ENCODE measurements around the gene CKS2. TPM values are rescaled to one million over a fixed set of nuclear protein-coding genes. Genes with fewer than 3 reads are reported as not detected.
A peak's percentile ranks its signal among the peaks of the same experiment; 100 is the strongest.
"Not testable (repeated sequence)": the region's sequence is repeated elsewhere in the genome, so short reads cannot be mapped to it uniquely, and the experiment has no call there.

Gene CKS2
- total RNA-seq, 1 donor from 2014 or later = 4.4 TPM

DNA sequence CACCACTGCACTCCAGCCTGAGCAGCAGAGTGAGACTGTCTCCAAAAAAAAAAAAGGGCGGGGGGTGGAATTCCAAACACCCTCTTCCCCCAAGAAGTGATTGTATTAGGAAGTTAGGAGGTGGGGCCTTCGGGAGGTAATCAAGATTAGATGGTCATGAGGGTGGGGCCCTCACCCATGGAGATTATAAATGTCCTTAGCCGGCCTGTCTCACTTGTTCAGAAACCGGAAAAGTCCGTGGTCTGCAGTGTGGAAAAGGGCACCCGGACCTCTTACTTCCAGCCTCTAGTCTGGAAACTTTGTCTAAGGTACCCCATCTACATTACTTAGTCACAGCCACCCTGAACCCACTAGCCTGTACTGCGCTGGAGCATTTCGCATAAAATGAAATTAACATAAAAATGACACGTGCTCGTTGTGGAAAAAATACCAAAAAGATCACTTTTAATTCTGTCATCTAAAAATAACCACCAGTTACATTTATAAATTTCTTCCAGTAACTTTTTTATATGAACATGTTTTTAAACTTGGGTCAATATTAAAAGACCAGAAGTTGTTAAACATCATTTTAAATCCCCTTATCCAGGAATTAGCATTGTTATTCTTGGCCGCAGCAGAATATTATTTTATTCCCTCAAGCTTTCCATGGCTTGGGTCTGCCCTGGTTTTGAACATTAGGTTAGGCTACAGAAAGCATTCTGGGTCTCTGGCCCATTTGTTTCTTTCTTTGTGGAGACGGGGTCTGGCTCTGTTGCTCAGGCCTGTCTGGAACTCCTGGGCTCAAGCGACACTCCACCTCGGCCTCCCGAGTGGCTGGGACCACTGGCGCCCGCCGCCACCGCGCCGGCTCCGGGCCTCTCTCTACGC lies 1.2 kb upstream of the CKS2 start:
- DNase-seq (ENCODE audit: low spot score) = no peak
- ATAC-seq = no peak

DNA sequence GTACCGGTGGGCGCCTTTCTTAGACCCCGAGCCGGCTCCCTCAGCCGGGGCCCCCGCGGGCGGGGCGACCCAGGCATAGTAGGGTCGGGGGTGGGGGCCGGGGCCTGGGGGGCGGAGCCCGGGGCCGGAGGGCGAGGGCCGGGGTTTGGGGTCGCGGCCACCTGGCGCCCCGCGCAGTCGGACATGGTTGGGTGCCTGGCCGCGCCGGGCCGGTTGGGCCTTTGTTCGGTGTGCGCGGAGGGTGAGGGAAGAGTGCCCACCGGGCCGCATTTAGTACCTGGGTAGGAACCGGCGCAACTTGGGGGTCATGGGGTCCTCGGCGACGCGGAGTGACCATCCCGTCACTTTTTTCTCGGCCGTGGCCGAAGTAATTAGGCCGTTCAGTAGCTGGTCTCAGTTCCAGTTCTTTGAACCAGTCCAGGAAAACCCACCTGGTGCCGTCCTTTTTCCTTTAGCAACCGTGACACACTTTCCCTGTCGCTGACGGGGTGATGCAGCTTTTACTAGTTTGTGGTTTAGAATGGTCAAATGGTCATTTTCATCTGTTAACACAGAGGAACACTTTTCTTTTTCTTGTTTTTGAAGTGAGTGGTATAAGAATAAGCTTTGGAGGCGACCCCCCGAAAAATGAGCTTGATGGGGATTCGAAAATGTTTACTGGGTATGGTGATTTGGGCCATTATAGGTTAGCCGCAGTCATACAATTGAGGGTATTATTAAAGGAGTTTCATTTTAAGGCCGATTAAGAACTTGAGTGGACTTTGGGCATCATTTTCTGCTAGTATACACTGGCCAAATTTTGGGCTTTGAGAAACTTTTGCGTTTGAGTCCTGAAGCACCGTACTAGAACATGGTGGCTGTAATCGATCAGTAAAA lies 589 bp downstream of the CKS2 start:
- ATAC-seq (peak; percentile 3), DNase-seq (ENCODE audit: low spot score) (no peak)

DNA sequence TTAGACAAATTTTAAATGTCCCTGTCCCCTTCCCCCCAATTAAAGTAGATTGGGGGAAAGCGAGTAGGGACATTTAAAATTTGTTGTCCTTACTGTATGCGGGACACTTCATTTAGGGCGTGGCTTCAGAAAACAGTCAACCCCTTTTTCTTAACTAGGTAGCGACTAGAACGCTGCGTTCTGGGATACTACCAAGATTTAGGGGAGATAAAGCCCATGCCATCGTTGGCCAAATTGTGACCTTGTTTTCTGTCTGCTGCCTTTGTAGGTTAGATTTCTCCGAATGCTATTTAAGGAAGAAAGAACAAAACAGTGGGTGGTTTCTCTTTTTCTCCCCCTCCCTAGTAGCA lies 1.2 kb downstream of the CKS2 start:
- DNase-seq (ENCODE audit: low spot score) = no peak
- ATAC-seq = no peak

DNA sequence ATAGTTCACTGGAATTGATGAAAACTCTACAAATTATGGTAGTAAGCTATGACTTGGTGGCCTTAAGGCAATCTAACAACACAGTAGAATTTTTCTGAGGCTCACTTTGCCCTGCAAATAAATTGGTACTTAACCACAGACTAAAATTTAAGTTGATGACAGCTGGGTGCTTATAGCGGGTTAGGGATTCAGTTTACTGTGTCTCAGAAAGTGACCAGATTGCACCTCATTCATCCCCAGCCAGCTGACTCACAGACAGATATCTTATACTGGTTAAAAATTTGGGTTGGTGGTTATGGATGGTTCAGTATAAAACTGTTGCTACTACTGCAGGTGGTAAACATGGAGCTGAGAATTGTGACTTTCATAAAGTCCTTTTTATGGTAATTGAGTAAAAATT lies 2.8 kb downstream of the CKS2 start:
- no peak for ATAC-seq
- no peak for DNase-seq (ENCODE audit: low spot score)

DNA sequence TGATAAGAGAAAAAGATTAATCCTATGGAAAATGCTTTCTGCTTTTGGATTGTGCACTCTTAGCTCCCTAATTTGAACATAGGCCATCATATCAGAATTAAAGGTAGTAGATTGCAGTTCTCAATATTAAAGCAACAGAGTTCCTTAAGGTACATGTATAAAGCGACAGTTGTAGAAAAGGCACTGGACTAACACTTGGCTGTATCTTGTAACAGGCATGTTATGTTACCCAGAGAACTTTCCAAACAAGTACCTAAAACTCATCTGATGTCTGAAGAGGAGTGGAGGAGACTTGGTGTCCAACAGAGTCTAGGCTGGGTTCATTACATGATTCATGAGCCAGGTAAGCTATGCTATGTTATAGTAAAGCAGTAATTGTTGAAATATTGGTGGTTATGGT lies 4.0 kb downstream of the CKS2 start:
- DNase-seq (ENCODE audit: low spot score) = no peak
- ATAC-seq = no peak

DNA sequence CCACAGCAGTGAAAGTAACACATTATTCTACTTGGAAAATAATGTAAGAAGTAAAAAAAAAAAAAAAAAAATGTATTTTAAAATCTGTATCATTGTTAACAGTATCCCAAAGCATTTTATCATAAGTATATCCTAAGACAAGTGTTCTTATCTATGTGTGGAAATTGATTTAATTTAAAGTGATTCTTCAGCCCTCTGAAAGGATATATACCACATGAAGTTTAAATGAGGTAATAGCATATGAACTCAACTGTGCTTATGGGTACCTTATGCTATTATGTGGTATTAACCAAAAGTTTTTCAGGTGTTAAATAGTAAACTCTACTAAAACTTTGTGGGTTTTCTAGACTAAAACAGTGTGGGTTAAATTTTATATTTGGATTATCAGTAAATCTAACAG lies 4.5 kb downstream of the CKS2 start:
- DNase-seq (ENCODE audit: low spot score) (no peak), ATAC-seq (no peak)

DNA sequence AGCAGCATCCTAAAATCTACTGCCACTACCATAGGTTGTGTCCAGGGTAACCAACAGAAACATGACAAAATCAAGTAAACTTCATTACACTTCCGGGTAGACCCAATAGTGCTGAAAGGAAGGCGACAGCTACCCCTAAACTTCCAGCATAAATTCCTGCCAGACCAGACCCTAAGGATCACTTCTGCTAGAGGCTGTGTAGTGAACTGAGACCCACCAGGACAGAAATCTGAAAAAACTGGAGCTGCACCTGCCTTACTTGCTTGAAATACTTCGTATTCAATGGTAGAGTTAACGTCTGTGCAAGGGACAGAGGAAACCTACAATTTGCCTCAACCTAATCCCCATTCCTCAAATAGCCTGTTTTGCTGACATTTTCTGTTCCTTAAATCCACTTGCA lies 6.3 kb downstream of the CKS2 start:
- DNase-seq (ENCODE audit: low spot score) (no peak), ATAC-seq (no peak)

DNA sequence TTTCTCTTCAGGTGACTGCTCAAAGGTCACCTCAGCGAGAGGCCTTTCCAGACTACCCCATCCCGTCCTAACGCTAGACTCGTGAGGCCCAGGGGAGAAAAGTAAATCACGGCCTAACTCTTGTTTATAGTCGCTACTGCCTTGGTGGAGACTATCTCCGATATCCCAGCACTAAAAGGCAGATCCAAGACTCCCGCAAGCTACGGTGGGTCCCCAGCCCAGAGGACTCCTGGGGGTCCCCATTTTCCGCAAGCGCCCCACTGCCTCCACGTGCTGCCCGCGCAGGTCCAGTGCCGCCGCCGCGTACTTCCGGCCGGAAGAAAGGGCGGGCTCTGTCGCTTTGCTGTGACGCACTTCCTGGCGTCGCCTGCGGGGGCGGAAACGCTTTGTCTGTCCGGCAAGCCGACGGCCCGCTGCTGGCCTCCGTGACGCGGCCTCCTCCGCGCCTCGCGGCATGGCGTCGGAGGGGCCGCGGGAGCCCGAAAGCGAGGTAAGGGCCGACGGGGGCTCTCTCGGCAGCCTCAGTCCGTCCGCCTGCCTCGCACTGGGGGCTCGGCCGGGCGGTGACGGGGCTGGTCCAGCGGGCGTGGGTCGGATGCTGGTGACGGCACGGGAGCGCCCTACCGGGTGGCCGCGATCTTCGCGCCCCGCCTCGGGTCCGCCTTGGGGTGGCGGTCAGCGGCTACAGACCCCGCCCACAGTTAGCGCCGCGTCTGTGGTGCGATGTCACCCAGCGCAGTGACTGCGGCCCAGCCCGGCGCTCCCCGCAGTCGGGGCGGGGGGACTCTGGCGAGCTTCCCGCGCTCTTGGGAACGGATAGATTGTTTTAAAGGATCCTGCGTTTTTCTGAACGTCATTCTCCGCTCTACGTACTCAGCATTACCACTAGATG lies 7.4 kb downstream of the CKS2 start, which contains the start of gene SECISBP2:
Gene SECISBP2 (plus strand): TSS at position 378 of the 892 bp plus-strand sequence. CDS start 77 bp downstream, at position 455.
- ATAC-seq = peak; percentile 96

DNA sequence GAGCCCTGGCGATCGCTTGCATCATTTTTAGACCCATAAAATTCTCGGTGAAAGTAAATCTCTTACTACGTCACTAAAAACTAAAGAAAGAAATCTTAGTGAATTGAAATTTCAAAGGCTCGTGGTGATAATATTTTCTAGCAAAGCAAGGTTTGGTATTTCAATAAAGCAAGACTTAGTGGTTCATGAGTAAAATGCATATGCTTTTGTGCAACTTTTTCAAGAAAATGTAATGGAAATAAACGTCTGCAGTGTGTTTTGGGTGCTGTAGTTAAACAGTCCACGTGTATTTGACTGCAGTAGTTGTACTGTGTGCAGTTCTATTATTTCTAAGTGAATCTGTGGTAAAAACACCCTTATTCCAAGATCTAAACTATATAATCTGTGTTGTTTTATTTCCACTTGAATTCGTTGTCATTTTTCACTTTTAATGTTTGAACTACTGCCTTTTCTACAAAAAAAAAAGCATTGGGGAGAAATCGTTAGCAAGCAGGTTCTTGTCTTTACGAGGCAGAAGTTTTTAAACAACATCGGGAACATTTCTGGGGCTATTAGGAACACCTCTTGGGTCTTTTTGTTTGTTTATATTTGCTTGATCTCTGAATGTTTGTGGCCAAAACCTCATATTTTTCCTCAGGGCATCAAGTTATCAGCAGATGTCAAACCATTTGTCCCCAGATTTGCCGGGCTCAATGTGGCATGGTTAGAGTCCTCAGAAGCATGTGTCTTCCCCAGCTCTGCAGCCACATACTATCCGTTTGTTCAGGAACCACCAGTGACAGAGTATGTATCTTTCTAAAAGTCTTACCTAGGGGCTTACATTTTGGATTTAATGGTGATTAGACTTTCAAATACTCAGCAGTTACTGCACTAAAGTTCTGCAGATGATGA lies 8.3 kb downstream of the CKS2 start:
- no peak for DNase-seq (ENCODE audit: low spot score)
- ATAC-seq = peak; percentile 5

More for the DNA sequence above, 7.4 kb downstream of the CKS2 start, which contains the start of gene SECISBP2:
- DNase-seq (ENCODE audit: low spot score) = peak; percentile 99

DNA sequence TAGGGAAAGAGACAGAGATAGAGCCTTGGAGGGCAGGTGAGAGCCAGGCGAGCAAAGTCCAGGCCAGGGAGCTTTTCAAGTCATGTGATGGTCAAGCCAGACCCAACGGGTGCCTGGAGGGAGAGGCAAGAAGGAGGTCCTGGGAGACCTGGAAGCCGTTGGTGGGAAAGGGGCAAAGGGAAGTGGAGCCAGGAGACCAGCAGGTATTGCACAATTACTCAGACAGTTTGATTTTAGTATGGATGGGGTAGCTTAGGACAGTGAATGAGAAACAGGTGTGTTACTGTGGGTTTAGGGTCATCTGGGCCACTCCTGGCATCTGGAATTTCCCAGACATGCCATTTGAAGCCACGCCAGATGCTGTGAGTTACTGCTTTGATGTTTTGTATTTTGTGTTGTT lies 12.4 kb downstream of the CKS2 start:
- no peak for DNase-seq (ENCODE audit: low spot score)

DNA sequence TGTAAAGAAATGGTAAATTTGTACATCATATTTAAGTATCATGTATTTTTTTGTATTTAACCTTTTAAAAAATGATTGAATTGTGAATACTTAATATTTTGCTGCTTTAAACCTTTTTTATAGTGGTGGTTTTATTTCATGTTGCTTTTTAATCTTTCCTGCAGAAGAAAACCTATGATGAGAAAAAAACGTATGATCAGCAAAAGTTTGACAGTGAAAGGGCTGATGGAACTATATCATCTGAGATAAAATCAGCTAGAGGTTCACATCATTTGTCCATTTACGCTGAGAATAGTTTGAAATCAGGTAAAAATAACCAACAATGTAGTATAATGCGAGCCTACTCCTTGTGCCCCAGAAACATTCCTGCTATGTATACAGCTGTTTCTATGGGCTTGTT lies 14.7 kb downstream of the CKS2 start:
- ATAC-seq (no peak), DNase-seq (ENCODE audit: low spot score) (no peak)

More for the DNA sequence above, 12.4 kb downstream of the CKS2 start:
- ATAC-seq = no peak

DNA sequence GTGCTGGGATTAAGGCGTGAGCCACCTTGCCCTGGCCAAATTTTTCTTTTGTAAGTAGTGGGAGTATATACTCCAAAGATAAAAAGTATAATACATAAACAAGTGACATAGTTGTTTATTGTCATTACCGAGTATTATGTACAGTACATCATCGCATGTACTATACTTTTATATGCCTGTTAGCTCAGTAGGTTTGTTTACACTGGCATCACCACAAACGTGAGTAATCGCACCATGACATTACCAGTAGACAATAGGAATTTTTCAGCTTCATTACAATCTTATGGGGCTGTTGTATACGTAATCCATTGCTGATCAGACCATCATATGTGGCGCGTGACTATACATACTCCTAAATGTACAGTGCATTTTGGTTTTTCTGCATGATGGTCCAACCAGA lies 17.1 kb downstream of the CKS2 start:
- DNase-seq (ENCODE audit: low spot score) (no peak), ATAC-seq (no peak)

DNA sequence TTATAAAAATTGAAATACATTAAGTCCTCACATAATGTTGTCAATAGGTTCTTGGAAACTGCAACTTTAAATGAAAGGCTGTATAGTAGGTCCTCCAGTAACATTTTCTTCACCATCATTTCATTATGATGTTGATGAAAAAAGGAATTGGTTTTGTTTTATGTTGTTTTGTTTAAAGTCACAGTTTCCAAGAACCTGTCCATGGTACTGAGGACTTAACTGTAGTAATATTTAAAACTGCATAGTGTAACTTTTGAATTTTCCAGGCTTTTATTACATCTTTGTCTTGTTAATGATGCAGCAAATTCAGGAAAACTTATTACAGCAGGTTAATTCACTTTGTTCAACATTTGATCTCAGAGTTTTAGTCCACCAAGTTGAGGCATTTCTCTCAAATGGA lies 18.9 kb downstream of the CKS2 start:
- no peak for ATAC-seq

DNA sequence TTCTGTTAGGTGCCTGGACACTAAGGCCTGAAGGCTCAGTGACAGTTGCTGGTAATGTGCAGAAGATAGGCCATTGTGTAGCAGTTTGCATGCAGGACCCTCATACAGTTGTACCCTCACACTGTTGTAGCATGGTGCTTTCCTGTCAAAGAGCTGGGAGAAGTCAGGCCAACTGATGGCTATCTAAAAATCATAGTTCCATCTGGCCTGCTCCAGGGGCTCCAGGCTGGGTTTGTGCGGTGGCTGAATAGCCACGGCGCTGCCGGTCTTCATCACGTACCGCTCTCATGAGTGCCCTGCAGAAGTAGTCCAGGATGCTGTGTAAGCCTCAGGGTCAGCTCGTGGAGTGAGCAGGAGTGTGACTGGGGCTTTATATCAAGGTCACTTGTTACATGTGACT lies 19.5 kb downstream of the CKS2 start:
- no peak for ATAC-seq
- no peak for DNase-seq (ENCODE audit: low spot score)

More for the DNA sequence above, 18.9 kb downstream of the CKS2 start:
- no peak for DNase-seq (ENCODE audit: low spot score)

DNA sequence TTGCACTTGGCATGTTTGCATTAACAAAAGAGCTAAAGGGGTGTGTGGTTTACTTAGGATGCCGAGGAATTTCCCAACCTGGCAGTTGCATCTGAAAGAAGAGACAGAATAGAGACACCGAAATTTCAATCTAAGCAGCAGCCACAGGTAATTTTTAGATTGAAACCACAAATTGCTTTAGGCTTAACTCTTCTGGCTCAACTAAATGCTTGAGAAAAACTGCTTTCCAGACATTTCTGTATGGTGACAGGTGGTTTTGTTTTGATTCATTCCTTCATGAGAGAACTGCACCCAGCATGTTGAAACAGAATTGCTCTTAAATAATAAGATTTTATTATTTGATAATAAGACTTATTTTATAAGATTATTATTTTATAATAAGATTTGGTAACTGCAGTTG lies 28.8 kb downstream of the CKS2 start:
- DNase-seq (ENCODE audit: low spot score) (no peak), ATAC-seq (no peak)

DNA sequence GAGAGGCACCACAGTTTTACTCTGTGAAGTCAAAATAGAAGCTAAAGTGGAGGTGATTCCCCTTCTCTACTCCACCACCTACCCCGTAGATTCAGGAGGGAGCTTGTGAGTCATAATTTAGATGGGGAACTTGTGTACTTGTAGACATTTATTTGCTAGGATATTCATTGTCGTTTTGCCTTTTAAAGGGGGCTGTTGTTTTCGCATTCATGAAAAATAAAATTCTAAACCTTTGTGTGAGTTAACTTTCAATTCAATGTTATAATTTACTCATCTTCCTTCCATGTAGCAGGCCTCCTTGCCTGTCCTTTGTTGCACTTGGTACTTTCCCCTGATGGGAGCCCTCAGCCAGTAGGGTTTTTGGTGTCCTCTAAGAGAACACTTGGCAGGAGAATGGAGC lies 29.3 kb downstream of the CKS2 start:
- ATAC-seq (no peak), DNase-seq (ENCODE audit: low spot score) (no peak)

DNA sequence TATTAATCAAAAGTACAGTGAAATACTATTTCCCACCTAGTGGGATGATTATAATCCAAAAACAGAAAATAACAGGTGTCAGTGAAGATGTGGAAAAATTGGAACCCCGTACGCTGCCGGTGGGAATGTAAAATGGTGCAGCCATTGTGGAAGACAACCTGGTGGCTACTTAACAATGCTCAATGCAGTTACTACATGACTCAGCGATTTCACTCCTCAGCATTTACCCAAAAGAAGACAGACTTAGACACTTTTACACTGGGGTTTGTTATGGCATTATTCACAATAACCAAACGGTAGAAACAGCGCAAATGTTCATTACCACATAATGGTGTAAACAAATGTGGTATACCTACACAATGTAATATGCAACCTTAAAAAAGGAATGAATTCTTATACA lies 31.2 kb downstream of the CKS2 start:
- ATAC-seq (no peak), DNase-seq (ENCODE audit: low spot score) (no peak)

DNA sequence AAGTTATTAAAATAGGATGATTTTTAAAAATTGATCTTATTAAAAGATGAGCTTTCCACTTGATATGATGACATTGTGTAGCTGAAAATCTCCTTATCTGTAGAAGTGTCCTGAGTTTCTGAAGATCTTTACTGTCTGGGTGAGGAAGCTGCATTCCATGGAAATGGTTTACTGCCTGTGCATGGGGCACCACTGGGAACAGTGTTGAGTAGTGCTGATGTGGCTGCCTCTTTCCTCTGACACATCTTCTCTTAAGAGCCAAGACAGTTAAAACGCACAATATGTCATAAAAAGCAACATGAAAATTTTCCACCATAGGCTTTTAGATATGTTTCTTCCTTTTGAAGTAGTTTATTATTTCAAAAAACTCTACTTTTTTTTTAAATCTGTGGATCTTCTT lies 32.0 kb downstream of the CKS2 start:
- DNase-seq (ENCODE audit: low spot score) (no peak), ATAC-seq (no peak)

DNA sequence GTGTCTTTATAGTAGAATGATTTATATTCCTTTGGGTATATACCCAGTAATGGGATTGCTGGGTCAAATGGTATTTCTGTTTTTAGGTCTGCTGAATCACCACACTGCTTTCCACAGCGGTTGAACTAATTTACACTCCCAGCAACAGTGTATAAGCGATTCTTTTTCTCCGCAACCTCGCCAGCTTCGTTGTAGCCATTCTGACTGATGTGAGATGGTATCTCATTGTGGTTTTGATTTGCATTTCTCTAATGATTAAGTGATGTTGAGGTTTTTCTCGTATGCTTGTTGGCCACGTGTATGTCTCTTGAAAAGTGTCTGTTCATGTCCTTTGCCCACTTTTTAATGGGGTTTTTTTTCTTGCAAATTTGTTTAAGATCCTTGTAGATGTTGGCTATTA lies 32.8 kb downstream of the CKS2 start:
- not testable (repeated sequence) for DNase-seq (ENCODE audit: low spot score)

DNA sequence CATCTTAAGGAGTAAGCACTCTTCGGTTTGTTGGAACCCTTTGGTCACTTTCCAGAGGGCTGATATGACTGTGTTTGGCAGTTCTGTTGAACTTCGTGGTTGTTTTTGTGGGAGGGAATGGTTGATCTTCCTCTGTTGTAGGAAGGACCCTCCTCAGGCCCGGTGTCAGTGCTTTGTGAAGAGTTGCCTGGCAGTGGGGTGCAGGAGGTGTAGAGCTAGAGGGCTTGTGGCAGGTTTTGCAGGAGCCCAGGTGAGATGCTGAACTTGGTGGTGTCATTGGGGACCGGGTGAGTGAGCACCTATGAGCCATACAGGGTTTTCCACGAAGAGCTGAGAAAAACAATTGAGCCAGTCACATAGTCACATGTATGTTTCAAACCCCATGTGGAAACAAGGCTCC lies 34.5 kb downstream of the CKS2 start:
- ATAC-seq = no peak
- no peak for DNase-seq (ENCODE audit: low spot score)

More for the DNA sequence above, 32.8 kb downstream of the CKS2 start:
- not testable (repeated sequence) for ATAC-seq

Measured in left lobe of liver (tissue), 2 donors.